D341Med (cell line): ENCODE data around the gene GALNT14.
"Not testable (repeated sequence)": the region's sequence is repeated elsewhere in the genome, so short reads cannot be mapped to it uniquely, and the experiment has no call there.

Source experiments
- DNase-seq: peaks from one replicate; pipeline ENCODE4 v3.0.0; 2012; ENCODE audit warnings: low spot score

GALNT14 gene

DNA sequence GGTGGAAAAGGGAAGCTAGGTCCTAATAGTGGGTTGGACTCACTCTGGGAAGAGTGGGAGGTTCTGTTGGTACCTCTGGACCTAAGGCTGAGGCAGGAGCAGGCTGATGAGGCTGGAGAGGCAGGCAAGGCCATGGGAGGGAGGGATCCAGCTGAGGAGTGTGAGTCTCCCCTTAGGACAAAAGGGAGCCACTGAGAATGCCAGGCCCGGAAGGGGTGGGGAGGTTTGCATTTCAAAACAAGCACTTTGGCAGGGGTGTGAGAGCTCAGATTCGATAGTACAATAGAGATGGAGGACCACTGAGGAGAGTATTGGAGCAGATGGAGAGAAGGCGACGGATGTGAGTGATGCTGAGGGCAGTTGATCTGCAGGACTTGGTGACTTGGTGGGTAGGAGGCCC lies 198.9 kb downstream of the GALNT14 start:
- DNase-seq: no peak

DNA sequence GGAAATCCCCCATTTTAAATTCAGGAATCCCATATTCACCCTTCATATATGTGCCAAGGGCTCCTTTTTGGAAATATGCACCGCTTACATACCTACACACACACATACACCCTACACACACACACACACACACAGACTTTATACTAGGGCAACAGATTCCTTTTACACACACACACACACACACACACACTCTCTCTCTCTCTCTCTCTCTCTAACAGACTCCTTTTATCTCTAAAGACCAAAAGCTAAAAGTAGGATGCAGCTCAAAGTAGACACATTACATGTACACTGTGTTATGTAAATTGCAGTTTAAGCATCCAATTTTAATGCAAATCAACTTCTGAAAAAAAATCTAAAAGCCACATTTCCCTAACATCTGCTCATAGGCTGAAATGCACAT lies 200.0 kb downstream of the GALNT14 start:
- DNase-seq: no peak

DNA sequence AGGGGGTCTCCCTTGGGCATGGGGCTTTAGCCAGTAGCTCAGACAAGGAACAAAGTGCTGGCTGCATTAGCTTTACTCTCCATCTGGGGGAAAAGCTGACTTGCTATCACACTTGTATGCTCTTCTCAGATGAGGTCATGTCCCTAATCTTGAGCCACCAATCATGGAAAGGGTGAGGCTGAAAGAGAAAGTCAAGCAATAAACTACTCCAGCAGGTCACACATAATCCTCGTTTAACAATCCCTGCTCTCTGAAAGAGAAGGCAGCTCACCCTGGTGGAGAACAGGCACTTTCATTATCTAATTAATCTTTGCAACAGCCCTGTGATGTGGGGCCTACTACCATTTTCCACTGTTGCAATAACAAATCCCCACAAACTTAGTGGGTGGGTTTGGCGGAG lies 201.3 kb downstream of the GALNT14 start:
- DNase-seq: no peak

DNA sequence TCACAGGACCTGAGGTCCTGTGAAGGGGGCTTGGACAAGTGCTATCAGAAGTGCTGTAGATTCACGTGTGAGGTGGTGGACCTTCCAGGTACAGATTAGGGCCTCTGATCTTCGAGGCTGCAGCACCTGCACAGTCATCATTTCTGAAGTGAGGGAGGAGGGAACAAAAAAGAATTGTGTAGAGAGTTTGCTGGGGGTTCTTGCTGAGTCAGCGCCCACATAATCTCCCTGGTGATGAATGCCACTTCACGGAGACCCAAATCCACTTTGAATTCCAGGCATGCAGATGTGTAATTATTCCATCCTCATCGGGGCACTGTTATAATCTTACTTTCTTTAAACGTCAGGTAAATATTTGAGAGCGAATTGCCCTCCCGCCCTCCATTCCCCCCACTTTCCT lies 202.4 kb downstream of the GALNT14 start:
- DNase-seq: no peak

DNA sequence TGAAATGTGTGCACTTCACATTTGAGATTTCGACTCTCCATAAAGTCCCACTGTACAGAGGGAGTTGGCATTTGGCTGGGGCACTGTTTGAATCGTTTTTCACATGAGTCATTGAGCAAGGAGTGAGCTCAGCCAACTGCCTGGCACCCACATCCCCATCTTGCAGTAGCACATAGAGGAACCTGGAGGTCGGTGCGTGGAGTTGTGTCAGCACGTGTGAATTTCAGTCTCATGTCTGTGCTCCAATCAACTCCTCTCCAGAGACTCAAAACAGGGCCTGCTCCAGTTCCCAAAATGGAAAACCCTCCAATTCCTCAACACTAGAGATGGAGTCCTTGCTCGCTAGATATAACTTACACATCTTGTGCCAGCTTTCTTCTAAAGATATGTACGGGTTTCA lies 204.2 kb downstream of the GALNT14 start:
- DNase-seq: no peak

DNA sequence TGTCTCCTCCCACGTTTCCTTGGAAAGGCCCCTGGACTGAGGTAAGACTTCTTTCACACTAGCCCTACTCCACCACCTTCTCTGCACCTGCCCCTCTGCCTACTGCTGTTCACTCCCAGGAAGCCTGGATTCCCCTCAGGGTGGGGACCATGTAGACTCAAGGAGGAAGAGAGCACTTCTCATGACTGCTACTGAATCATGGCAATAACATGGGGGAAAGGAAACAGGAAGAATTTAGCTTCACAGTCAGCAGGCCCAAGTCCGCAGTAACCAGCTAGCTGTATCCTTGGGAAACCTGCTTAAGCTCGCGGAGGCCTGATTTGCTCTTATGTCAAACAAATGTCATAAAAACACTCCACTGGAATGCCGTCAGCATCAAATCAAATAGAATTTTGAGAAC lies 204.7 kb downstream of the GALNT14 start:
- no peak for DNase-seq

DNA sequence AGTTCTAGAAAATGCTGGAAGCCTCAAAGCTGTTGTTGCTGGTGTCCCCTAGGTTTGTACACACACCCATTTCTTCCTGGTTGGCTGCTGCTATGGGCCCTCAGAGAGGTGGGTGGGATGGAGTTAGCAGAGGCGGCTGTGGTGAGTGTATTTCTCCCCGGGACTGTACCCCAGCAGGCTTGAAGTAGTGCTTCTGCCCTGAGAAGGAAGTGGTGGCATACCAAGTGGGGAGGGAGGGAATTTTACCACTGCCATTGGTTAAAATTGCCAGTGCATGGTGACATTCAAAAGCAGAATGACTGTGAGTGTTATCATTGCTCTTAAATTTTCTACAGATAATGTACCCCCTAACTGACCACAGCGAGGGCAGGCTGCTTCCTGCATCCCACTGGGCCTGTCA lies 205.4 kb downstream of the GALNT14 start:
- no peak for DNase-seq

DNA sequence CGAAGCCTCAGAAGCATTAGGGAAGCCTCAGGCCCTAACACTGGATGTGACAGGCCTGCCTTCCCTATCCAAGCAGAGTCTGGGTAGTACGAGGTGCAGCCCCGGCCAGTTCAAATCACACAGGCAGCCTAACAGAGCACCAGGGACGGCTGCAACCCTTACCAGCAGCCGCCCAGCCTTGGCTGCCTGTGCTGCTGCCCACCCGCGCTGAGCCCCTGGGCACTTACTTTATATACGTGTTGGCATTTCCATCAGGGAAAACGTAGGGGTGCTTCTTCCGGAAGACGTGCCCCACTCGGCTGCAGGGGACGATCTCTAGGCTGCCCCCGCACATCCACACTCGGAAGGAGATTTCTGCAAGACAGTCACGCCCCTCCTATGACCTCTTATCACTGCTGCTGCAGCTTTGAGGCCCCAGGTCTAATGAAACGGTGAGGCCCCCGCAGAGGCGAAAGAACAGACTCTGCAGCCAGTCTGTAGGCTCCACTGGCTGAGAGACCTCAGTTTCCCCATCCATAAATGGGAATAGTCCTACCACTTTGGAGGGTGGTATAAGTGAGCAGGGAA lies 206.3 kb downstream of the GALNT14 start:
- DNase-seq: no peak

DNA sequence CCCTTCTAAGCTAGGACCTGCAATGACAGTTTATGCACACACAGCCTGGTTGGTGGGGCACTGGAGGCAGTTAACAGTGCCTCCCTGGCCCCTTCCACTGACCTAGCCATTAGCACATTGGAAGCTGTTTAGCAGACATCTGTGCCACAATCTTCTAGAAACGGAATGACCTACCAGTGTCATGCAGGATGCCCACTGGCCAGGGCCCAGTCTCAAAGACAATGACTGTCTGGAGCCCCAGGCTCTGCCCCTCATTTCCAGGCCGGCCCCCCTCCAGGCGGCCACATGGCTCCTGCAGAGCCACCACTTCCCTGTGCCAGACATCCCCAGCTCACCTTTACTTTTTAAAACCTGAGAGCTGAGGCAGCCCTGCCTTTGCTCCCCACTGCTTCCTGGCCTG lies 207.5 kb downstream of the GALNT14 start:
- no peak for DNase-seq

DNA sequence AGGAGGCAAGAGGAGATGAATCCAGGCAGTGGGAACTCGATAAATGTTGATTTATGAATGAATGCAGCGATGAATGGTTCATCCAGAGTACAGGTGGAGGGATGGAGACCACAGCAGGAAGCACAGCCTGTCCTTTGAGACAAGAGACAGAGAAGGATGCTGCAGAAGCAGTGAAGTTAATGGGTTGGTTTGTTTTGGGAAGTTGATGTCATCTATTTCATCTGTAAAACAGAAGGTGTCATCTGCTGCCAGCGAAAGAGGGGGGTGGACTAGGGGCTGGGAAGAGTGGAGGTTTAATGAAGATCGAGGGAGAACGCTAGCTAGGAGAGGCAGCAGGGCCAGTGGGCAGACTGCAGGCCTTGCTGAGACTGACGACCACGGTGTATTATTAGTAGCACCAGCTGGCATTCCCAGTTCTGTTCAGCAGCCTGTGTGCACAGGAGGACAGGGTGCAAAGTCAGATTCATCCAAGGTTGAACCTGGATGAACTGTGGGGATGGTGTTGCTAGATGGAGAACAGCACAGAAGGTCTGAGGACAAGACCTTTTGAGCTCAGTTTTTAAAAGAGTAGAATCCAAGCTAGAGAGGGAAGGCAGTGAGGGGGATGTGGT lies 210.7 kb downstream of the GALNT14 start:
- DNase-seq: no peak

DNA sequence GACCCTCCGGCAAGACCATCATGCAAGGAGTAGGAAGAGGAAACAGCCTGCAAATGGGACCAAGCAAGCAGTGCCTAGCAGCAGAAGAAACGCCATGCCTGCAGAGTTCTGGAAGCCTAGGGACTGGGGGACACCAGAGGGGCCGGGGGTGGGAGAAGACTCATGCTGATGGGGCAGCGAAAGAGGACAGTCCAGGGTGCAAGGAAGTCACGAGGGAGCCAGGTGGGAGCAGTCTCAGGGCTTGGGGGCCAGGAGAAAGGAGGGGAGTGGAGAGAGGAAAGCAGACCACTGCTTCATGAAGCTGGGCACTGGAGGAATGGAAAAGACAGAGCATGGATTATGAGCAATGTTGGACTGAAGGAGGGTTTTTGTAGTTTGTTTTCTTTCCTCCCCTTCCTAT lies 211.6 kb downstream of the GALNT14 start:
- no peak for DNase-seq

DNA sequence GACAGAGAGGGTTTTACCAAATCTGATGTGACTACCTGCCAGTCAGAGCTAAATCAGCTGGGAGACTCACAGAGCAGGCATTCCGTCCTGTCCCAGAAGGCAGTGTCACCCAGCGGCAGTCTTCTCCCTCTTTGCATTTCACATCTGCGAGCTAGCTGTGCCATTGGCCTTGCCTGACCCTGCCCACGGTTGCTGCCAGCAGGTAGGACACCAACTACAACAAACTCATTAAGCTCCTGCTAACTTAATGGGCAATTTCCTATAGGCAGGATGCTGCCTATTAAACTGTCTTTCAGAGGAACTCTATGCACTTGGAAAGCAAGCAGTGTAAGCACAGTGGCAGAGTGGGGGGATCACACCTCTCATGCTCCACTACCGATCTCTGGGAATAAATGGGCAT lies 214.6 kb downstream of the GALNT14 start:
- DNase-seq: no peak

DNA sequence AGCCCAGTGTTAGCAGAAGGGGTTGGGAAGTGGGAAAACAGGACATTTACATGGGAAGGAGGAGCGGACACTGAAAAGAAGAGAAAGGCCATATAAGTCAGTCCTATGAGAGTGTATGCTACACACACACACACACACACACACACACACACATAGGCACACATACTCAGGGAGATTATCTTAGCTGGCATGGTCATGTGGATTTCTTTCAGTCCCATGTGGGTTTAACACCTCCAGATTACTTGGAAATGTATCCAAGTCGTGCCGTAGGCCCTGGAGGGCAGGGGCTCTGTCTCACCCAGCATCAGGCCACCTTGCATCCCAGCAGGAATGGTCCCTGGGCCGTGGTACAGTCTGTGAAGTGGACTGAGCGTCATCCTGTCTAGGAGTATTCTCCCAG lies 217.7 kb downstream of the GALNT14 start:
- DNase-seq: no peak

DNA sequence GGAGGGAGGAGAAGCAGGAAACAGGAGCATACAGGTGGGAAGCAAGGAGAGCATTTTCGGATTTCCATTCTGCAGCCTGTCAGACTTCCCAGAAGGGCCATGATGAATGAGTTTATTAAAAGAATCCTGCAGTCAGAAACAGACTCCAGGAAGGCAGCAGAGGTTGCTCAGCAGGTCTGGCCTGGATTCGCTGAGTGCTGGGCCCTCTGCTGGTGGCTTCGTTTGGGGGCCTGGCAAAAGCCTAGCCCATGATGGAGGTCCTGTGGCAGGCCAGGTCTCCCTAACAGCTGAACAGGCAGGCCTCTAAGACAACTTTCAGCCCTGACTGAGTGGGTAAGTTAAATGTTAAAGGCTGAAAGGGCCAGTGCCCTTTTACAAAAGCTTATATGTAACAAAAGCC lies 222.8 kb downstream of the GALNT14 start:
- DNase-seq: no peak

DNA sequence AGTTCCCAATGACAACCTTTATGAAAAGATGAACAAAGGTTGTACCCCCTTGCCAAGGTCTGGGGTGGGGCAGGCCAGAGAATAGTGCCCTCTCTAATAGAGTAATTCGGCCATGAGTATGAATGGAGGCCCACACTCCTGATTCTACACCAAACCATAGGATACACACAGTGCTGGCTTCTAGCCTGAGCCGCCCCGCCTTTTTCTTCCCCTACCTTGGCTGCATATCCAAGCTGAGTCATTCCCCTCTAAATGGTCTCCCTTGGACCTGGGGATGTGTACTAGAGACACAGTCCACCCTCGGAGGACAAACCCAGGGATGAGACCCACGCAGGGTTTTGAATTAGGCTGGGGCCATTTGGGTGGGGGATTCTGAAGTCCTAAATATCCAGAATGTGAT lies 223.8 kb downstream of the GALNT14 start:
- DNase-seq: no peak

DNA sequence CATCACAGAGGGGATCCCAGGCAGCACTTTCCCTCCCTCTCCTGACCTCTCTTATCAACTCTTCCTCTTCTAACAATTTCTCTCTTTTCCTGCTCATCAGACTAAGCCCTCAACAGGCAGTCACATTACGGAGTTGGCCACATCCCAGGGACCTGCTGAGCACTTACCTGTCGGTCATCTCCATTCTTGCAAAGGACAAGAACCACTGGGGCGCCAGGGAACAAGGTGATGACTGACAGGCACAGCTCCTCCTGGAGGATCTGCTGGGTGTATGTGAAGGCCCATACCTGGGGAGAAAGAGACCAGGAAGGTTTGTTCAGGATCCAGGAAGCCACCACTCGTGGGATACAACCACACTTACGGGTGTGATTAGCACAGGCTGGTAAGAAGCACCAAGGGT lies 226.2 kb downstream of the GALNT14 start:
- no peak for DNase-seq

DNA sequence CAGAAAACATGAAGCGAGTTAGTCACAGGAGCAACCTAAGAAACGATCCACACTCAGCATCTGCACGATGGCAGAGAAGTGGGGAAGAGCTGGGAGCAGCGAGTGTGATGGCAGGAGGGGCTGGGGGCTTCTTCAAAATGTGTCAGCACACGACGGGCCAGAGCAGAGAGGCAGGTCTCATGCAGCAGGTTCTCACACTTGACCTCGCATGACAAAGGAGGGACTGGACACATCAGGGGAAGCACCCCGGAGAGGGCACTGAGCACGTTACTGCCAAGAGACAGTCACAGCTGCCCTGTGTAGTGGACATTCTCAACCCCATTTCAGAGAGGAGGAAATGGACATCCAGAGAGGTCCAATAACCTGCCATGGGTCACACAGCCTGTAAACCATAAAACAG lies 226.9 kb downstream of the GALNT14 start:
- DNase-seq: no peak

DNA sequence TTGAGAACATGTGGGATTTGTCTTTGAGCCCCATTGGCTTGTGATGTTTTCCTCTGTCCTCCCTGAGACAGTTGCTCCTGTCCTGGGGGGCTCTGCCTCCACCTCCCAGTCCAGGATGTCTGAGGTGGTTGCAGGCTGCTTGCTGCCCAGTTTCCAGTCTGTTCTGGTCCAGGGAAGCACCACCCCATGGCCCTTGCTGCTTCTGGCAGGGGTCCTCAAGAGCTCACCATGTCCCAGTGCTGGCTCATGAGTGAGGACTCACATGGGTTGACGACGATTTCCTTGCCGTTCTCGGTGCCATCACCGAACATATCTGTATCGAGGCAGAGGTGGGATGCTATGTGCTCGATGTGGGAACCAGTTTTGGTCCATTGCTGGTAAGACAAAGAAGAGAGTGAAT lies 227.6 kb downstream of the GALNT14 start:
- no peak for DNase-seq

DNA sequence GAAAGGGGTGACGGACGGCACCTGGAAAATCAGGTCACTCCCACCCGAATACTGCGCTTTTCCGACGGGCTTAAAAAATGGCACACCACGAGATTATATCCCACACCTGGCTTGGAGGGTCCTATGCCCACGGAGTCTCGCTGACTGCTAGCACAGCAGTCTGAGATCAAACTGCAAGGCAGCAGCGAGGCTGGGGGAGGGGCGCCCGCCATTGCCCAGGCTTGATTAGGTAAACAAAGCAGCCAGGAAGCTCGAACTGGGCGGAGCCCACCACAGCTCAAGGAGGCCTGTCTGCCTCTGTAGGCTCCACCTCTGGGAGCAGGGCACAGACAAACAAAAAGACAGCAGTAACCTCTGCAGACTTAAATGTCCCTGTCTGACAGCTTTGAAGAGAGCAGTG lies 233.8 kb downstream of the GALNT14 start:
- DNase-seq: not testable (repeated sequence)

DNA sequence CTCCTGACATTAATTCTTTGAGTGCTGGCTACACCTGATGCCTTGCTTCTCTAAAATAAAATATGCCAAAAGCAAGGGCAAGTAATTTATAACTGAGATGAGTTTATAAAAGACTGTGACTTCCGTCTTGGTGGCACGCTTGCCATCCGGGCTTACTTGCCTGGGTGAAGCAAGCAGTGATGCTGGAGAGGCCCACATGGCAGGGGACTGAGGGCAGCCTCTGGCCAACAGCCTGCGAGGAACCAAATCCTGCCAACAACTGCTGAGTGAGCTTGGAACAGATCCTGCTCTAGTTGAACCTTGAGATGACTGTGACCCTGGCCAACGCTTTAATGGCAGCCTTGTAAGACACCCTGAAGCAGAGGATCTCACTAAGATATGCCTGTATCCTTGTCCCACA lies 234.9 kb downstream of the GALNT14 start:
- DNase-seq: no peak

DNA sequence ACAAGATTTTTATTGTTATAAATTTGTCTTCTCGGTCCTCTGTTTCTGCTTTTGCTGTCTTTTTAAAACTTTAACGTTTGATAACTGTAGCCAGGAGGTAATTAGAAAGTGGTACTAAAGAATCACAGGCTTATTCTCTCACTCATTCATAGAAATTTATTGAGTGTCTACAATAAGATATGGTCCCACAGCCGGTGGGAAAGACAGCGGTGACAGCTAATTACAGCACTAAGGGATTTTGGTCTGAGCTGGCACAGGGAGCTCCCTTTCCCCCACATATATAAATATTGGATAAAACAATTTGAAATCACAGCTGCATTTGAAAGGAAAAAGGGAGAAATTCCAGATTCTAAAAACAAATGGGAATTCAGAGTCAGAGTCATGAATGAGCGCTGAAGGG lies 237.9 kb downstream of the GALNT14 start:
- DNase-seq: no peak

DNA sequence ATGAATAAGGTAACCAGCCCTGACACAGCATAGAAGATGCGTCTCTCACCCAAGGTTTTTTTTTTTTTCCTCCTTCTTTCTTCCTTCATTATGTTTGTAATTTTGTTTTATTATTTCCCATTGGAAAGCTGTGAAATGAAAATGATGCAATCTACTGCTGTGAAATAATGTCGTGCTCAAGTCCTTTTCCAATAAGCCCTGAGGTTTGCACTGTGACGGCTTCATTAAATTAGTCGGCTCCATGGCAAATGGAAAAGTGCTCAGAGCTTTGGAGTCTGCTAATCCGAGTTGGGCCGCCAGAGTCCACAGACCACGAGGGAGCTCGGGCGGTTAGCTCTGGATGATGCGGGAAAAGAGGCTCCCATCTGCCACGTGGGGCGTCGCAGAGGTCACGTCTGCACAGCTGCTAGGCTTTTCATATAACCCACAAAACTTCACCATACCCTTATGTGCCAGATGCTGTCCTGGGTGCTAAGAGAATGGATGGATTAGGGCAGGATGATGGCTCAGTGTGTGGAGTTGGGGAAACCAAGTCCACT lies 238.7 kb downstream of the GALNT14 start:
- no peak for DNase-seq

DNA sequence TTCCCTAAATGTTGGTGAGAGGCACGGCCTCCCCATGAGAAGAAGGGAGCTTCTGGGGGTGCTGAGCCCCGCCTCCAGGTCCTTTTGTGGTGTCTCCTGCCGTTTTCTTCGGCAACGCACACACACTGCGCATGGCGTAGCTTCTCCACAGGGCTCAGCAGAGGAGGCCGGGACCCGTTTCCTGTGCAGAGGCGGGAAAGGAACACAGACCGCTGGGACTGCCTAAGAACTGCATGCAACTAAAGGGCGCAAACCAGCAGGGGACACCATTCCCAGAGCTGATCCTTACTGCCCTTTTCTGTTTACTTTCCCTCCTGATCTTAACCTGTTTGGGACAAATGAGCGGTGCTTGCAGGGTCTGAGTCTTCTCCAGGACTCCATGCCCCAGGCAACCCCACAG lies 240.7 kb downstream of the GALNT14 start:
- DNase-seq: no peak

DNA sequence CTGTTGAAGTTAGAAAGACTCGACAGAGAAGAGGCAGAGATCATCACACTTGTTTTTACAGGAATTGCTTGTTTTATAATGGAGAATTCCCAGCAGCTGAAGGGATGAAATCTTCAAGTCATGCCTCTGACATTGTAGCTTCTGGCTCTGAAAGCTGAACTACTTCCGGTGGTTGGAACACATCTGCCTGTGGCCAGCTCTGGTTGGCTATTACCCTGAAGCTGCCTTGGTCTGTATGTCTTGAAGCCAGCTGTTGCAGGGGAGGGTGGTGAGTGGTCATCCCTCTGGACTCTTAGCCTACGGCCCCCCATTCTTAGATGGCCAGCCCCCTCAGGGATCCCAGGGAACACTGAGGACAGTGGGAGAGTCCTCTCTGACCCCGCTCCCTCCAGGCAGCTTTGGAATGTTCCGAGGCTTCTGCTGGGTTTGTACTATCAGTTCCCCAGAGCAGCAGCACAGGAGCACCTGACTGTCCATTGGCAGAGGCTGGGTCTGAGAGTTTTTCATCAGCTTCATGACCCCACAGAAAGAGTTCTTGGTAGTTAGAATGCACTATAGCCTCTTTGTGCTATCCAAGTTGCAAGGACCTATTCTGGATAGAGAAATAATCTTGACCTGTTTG lies 243.6 kb downstream of the GALNT14 start:
- DNase-seq: no peak
